Lower lobe of right lung (tissue), 2 donors: ENCODE measurements around the gene ASTN1. TPM values are rescaled to one million over a fixed set of nuclear protein-coding genes. Genes with fewer than 3 reads are reported as not detected.

Experiments used
- ATAC-seq, 2 donors: fragments of 200-7000 bp; cut with Tn5 transposase; one replicate each; pipeline ENCODE4 v1.9.1; 2020 to 2022; ENCODE audit warnings: mild to moderate bottlenecking in 2 of 2, moderate library complexity in 2 of 2
- DNase-seq: peaks from one replicate; pipeline ENCODE4 v3.0.0-alpha.2; 2020
- H3K27ac ChIP-seq: fragments of 200-600 bp; one replicate; pipeline ENCODE4 v1.8.0; 2022
- H3K27me3 ChIP-seq: fragments of 200-600 bp; one replicate; pipeline ENCODE4 v1.8.0; 2022; ENCODE audit warnings: low read depth
- H3K36me3 ChIP-seq: fragments of 200-600 bp; one replicate; pipeline ENCODE4 v1.8.0; 2022; ENCODE audit warnings: mild to moderate bottlenecking
- H3K4me1 ChIP-seq: fragments of 200-600 bp; one replicate; pipeline ENCODE4 v1.8.0; 2022
- H3K4me3 ChIP-seq: fragments of 200-600 bp; one replicate; pipeline ENCODE4 v1.8.0; 2022; ENCODE audit warnings: mild to moderate bottlenecking
- H3K9me3 ChIP-seq: fragments of 200-600 bp; one replicate; pipeline ENCODE4 v1.8.0; 2022
- CTCF ChIP-seq: fragments of 200-600 bp; IDR thresholded peaks from one replicate; pipeline ENCODE4 v1.8.0; 2022; ENCODE audit warnings: antibody characterized with exemption, mild to moderate bottlenecking
- intact Hi-C: fragments of 100-400 bp; cut with DNase I; formaldehyde crosslinking; loops from one replicate; pipeline ENCODE4 v1.11.0; 2022
- total RNA-seq: library from RNA; stranded (reverse); fragmentation: NEBNext Ultra II Directional; extraction: Animal tissue kit (Norgen Biotek cat#: 25700); gene quantifications from one replicate; pipeline ENCODE4 v1.2.1, GENCODE V29; 2021
- donor health status: DM: no; HTN: yes; CAD: no; lungs with severe emphysema.

Gene ASTN1
- total RNA-seq, 1 donor from 2014 or later, result 0.41 TPM

- no peaks in the 10 kb centered on the region for H3K36me3 ChIP-seq
- ATAC-seq (no peak), DNase-seq (no peak)
- TF ChIP-seq CTCF, result no peak
- no peak overlapping the region for H3K4me3 ChIP-seq
- H3K27me3 ChIP-seq, result no peaks in the 10 kb centered on the region
- intact Hi-C loops, result no loop called here
- no peak overlapping the region for H3K27ac ChIP-seq
- H3K4me1 ChIP-seq, result no peaks in the 10 kb centered on the region
- no peaks in the 10 kb centered on the region for H3K9me3 ChIP-seq
Observed at GRCh38 chr1:177116941-177117340, 47.6 kb downstream of the ASTN1 start.

GRCh38 chr1:177106614-177107365, 57.7 kb downstream of the ASTN1 start:
- no peaks in the 10 kb centered on the region for H3K4me1 ChIP-seq
- DNase-seq (no peak), ATAC-seq (no peak)
- no peak overlapping the region for H3K27ac ChIP-seq
- H3K9me3 ChIP-seq, result no peaks in the 10 kb centered on the region
- no peak for TF ChIP-seq CTCF
- no peak overlapping the region for H3K4me3 ChIP-seq
- intact Hi-C loops, result no loop called here
- no peaks in the 10 kb centered on the region for H3K36me3 ChIP-seq
- H3K27me3 ChIP-seq, result no peaks in the 10 kb centered on the region

- Histone ChIP-seq H3K4me1 (no peaks in the 10 kb centered on the region), H3K4me3 (no peak overlapping the region), H3K27me3 (no peaks in the 10 kb centered on the region), H3K27ac (no peak overlapping the region), H3K9me3 (no peaks in the 10 kb centered on the region), H3K36me3 (no peaks in the 10 kb centered on the region)
- DNase-seq, result no peak
- ATAC-seq, result no peak
- intact Hi-C loops, result no loop called here
- TF ChIP-seq CTCF, result no peak
Observed at GRCh38 chr1:177106196-177106595, 58.3 kb downstream of the ASTN1 start.

GRCh38 chr1:177103005-177103852, 61.3 kb downstream of the ASTN1 start:
- H3K4me1 ChIP-seq, result no peaks in the 10 kb centered on the region
- no peaks in the 10 kb centered on the region for H3K36me3 ChIP-seq
- ATAC-seq, result no peak
- H3K27me3 ChIP-seq, result no peaks in the 10 kb centered on the region
- intact Hi-C loops, result no loop called here
- H3K4me3 ChIP-seq, result no peak overlapping the region
- H3K27ac ChIP-seq, result no peak overlapping the region
- no peak for TF ChIP-seq CTCF
- H3K9me3 ChIP-seq, result no peaks in the 10 kb centered on the region
- DNase-seq, result no peak

- no peaks in the 10 kb centered on the region for H3K27me3 ChIP-seq
- no peak for ATAC-seq
- no peak for DNase-seq
- no peaks in the 10 kb centered on the region for H3K4me1 ChIP-seq
- no peaks in the 10 kb centered on the region for H3K9me3 ChIP-seq
- TF ChIP-seq CTCF, result no peak
- H3K36me3 ChIP-seq, result no peaks in the 10 kb centered on the region
- intact Hi-C loops, result no loop called here
- H3K27ac ChIP-seq, result no peak overlapping the region
- H3K4me3 ChIP-seq, result no peak overlapping the region
Observed at GRCh38 chr1:177092001-177092400, 72.5 kb downstream of the ASTN1 start.
